NCI-H1436 (cell line): ENCODE data around the gene NUP210.

Experiments used
- DNase-seq: peaks from one replicate; lab custom pipeline; 2025; lab: John Stamatoyannopoulos, UW

Gene NUP210

DNA sequence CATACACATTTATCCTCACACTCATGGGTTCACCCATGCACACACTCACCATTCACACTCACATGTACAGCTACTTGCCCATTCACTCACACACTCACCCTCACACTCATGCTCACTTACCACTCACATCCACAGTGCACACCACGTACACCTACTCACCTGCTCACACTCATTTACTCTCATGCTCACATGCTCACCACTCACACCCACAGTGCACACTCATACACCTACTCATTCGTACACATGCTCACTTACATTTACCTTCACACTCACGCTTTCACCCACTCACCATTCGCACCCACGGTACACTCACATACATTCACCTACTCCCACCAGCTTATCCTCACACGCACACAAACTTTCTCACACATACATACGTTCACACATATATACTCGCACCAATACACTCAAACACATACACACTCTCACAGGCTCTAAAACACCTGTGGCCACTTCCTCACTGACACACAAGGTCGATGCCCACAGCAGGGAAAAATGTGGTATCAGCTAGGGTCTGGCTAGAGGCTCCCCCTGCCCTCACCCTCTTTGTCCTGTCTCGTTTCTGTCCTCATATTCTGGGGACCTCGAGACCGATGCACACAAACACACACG is 46.0 kb downstream of the NUP210 start:
- DNase-seq, result no peak

DNA sequence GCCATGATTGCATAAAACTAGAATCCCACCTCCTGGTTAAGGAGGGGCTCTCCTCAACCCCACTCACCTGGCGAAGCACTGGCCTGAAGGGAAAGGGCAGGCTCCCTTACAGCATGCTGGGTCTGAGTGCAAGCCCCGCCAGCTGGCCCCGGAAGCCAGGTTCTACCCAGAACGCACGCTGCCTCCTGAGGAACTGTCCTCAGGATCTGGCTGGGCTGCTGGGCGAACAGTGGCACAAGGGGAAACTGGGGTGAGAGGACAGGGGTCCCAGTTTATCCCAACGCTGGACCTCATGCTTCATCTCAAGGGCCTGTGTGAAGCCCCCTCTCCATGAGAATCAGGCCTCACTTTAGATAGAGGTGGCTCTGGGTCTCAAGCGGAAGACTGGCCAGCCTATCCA is 47.5 kb downstream of the NUP210 start:
- DNase-seq, result no peak

DNA sequence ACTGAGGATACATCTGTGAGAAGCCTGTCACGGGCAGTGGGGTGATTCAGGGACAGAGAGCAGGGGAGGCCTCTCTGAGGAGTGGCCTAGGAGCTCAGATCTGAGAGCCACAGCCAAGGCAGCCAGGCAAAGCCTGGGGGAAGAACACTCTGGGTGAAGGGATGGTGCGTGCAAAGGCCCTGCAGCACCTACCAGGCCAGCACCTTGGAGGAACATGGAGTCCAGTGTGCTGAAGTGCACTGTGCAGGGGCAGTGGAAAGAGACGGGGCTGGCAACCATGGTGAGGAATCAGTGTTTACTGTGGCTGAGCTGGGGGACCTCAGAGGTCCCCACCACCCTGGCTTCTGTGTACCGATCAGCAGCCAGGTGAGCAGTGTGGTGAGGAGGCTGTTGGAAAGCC is 48.0 kb downstream of the NUP210 start:
- DNase-seq, result no peak

DNA sequence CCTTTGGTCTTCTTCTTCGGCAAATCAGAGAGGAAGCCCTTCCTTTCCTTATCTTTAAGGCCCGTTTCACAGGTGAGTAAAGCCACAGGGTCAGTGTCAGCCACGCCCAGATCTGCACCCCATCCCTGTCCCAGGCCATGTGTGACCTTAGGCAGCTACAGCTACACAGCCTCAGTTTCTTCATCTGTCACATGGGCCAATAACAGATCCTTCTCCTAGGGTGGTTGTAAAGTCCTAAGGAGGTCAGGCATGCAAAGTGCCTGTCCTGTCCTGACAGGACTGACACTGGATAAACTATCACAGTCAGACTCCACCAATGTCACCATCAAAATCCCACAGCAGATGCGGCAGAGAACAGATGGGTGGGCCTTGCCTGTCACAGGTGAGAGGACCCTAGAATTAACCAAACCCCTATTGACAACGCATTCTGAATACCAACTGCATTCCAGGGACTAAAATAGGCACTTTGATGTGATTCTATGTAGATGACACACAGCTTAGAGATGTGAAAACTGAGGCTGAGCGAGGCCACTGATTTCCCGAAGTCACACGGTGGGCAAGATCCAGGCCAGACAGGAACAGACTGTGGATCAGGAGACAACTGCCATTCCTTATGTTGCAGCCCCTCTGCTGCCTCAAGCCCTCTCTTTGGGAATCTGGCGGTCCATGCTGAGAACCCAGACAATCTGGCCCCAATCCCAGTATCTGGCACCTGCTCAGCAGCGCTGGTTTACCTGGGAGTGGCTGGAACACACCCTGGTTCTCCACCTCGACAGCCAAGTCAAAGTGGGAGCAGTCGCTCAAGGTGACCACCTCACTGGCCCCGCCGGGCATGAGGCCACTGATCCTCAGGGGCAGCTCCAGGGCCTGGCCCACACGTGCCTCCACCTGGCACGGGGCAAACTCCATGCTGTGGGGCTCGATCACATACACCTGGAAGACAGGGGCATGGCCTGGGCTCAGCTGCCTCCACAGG is 48.7 kb downstream of the NUP210 start:
- DNase-seq, result no peak

DNA sequence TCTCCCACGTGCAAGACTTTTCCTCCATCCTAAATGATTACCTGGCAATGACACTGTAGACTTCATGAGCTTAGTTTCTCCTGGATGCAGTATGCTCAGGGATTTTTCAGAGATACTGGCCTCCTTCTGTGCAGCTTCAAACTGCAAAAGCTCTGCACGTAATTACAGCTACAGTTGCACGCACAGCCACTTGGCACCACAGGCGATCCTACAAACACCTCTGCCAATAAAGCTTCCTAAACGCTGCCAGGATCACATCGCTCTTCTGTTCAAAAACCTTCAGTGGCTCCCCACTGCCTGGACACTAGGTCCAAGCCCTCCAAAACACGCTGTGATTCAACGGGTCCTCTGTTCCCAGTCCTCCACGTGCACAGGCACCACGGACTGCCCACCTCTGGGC is 49.5 kb downstream of the NUP210 start:
- no peak for DNase-seq

DNA sequence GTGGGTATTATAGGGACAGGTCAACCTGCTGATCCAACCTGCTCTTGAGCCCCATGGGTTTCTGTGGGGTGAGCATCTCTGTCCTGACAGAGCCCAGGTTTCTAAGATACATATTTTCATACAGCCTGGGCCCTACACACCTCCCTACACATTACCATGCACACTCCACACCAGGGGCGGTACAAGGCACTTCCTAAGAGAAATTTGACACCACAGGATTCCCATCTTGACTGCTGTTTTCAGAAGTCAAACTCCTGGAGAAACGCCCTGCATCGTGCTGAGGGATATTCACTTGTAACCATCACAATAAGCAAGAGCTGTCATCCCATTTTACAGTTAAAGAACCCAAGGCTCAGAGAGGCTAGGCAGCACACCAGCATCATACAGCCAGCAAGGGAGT is 50.1 kb downstream of the NUP210 start:
- DNase-seq, result no peak

DNA sequence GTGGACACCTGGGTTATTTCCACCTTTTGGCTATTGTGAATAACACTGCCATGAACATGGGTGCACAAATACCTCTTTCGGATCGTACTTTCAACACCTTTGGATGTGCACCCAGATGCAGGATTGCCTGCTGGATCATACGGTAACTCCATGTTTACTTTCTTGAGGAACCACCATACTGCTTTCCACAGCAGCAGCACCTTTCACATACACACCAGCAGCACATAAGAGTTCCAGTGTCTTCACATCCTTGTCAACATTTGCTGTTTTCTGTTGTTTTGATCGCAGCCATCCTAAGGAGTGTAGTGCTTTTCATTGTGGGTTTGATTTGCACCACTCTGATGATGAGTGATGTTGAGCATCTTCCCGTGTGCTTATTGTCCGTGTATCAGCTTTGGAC is 51.3 kb downstream of the NUP210 start:
- DNase-seq, result no peak

DNA sequence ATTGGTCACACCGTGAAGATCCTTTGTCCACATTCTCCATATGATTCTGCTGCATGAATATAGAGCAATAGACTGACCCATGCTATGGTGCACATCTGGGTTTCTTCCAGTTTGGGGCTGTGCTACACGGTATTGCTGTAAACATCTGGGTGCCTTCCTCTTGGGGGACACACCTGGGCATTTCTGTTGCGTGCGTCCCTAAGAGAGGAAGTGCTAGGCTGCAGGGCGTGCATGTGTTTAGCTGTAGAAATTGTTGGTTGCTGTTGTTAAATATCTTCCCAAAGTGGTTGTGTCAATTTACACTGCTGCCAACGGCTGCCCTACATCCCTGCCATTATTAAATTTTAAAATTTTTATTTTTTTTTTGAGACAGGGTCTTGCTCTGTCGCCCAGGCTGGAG is 52.4 kb downstream of the NUP210 start:
- no peak for DNase-seq

DNA sequence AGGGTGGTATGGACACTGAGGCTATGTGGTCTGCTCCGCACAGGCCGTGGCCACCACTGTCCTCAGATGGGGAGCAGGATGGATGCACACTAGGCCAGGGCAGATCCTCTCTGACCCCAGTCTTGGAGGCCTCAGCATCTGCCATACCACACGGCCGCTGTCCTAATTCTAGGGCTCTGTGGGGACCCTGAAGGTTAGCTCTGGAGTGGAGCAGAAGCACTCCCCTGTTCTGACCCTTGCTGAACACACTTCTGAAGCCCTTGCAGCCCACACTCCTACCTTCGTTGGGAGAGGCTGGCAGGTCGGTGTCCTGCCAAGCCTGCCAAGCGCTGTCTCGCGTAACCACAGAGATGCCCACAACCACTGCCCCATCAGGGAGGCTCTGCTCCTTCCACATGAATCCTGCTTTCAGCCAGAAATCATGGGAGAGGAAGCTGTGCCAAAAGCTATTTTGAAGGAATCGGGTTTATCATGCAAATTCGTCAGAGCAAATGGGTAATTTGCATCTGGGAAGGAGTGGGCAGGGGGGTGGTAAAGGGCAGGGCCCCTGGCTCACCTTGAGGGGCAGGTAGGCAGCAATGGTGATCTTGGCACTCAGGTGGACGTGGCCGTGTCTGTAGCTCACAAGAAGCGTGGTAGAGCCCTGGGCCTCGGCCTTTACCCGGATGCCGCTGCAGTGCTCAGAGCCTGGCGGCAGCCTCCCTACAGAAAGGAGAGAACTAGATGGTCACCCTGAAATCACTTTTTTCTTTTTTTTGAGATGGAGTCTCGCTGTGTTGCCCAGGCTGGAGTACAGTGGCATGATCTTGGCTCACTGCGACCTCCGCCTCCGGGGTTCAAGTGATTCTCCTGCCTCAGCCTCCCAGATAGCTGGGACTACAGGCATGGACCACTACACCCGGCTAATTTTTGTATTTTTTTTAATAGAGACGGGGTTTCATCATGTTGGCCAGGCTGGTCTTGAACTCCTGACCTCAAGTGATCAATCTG is 54.4 kb downstream of the NUP210 start:
- DNase-seq, result no peak

DNA sequence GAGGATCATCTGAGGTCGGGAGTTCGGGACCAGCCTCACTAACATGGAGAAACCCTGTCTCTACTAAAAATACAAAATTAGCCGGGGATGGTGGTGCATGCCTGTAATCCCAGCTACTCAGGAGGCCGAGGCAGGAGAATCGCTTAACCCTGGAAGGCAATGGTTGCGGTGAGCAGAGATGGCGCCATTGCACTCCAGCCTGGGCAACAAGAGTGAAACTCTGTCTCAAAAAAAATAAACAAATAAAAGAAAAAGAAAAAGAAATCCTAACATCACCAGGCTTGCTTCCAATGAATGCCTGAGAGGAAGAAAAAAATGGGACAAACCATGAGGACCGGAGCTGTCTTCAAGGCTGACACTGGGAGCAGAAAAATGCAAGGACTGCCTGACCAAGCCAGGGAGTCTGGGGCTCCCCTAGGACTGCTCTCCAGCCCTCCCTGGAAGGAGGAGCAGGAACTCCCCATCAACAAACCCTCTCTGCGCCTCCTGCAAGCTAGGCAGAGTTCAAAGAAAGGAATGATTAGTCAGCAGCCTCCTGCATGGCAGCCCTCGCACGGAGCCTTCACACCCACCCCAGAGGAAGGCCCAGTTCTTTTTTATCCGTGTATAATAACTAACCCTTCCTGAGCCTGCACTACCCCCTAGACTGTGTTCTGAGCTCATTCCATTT is 55.4 kb downstream of the NUP210 start:
- DNase-seq, result no peak

DNA sequence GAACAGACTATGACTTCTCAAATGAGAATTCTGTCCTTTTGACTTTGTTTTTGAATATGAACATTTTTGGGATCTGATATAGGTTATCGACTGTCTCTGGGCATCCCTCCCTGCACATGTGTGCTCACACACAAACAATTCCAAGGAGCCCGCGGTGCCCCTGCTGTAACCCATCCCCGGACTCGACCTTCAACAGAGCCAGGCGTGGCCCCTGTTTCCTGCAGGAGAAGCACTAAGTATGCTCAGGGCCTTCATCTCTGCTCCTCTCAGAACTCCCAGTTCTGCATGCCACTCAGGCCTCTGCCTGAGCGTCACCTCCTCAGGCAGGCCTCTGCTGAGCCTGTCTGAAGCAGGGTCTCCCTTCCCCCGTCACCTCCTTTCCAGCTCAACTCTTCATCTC is 57.6 kb downstream of the NUP210 start:
- no peak for DNase-seq

DNA sequence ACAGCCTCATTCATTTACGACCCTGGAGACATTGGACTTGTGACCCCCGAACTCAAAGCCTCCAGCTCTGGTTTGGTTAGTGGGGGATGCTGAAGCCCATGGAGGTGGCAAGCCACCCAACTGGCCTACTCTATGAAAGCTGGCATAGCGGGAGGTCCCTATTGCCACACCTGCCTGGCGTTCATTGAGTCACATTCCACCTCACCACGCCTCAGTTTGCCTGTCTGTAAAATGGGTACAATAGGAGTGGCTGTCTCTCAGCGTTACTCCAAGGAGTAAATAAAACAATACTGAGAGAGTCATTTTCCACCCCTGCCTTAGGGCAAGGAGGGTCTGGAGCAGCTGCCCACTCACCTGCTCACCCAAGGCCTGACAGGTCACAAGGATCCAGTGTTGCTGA is 60.2 kb downstream of the NUP210 start:
- DNase-seq, result no peak

DNA sequence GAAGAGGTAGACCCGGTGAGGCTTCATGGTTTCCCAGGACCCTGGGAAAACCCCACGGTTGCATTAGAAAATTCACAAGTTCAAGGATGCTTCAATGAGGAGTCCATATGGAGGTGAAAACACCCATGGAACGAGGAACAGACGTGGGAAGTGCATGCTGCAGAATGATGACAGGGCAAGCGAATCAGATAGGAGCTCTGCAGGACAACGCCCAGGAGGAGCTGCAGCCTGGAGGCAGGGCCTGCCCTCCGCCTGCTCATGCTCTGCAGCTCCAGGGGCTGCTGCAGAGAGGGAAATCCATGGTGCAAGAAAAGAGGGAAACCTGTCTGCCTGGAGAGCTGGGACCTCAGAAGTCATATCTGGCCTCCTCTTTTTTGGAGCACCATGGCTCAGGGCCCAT is 61.5 kb downstream of the NUP210 start:
- no peak for DNase-seq

DNA sequence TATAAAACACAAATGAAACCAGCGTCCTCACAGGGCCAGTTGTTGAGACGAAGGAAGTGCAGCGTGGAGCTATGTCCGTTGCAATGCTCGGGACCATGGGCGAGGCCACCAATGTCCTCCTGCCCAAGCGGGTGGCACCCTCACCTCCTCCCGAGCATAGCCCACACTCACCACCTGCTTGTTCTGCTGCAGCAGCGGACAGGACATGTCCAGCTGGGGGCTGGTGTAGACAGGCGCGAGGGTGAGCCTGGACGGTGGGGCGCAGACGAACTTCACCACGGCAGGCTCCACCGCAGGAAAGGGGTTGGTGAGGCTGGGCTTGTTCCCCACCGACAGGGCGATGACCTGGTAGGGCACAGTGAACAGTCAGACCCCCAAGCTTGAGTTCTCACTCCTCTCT is 62.1 kb downstream of the NUP210 start:
- DNase-seq, result no peak

DNA sequence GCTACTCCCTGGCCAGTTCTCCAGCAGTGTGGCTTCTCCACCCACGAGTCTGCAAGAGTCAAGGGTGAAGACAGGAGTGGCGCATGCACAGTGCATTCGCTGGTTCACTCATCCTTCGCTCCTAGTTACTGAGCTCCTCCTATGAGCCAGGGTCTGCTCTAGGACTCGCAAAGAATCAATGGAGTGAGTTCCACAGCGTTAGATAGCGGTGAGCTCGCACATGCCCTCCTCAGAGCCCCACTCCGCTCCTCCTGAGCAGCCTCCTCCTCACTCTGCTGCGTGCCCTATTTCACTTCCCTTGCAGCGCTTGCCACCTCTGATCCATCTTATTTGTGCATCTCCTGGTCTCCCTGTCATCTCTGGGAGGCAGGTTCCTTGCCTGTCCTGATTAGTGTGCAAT is 63.0 kb downstream of the NUP210 start:
- no peak for DNase-seq

DNA sequence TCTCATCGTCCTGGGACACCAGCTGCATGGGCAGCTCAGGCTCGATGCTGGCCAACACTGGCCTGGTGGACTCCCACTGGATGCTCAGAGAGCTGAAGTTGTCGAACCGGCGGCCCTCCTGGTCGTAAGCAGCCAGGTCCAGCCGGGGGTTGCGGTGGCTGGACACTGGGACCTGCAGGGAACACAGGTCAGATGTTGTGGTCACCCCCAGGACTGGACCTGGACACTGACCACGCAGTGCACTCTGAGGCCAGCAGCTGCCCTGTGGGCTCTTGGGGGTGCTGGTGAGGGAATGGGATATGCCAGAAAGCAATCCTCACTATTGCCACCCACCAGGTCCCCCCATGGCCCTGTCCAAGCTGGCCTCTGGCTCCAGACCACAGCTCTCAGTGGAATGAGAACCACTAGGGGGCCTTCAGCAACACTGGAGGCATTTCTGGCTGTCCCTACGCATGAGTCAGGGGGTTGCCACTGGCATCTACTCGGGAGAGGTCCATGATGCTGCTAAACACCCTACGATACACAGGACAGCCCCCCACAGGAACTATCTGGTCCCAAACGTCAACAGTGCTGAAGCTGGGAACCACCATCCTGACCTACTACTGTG is 66.1 kb downstream of the NUP210 start:
- DNase-seq, result no peak

DNA sequence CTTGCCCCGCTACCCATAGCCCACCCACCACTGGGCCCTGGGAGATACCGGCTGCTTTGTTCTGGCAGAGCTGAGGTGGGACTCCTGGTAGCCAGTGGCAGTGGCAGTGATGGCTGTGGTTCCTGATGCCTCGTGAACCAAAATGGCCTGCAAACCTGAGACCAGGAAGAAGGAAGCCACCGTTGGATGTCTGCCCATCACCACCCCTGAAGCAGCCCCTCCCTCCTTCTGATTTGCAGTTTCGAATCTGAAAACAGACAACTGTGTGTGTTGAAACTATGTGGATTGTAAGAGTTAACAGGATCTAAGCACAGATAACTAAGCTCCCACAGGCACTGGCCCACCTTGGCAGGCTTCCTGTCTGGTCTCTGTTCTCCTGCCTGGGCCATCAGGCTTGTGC is 66.6 kb downstream of the NUP210 start:
- no peak for DNase-seq

DNA sequence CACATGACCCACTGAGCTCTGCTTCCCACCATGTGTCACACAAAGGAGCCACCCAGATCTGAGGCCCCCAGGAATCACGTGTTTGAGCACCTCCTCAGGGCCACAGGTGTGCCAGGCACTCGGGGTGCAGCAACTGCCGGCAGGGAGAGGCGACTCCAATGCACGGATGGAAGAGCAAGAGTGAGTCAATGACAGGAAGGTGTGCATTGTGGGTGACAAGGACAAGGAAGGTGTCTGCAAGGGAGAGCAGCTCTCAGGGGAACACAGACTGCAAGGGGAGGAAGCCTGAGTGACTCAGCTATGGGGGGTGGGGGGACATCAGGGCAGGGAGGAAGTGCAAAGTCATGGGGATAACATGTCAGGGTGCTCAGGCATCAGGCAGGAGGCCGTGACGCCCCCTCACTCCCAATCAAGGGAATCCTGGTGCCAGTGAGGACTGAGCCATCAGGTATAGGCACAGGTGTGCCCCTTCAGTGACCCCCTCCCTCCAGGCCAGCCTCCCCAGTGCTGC is 67.4 kb downstream of the NUP210 start:
- no peak for DNase-seq

DNA sequence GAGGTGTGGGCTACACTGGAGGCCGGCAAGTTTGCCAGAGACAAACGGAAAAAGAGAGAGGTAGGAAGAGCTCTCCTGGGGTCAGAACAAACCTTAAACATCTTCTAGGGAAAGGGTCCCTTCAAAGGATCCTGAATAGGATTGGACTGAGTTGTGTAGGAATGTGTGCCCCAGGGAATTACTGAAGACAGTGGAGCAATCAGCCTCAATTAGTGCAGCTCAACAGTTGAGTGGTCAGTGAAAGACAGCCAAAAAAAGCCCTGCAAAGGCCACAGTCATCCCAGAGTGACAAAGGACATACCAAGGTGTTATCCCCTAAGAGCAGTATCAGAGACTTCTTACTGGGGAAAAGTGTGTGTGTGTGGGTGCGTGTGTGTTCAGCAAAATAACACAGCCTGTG is 70.3 kb downstream of the NUP210 start:
- no peak for DNase-seq

DNA sequence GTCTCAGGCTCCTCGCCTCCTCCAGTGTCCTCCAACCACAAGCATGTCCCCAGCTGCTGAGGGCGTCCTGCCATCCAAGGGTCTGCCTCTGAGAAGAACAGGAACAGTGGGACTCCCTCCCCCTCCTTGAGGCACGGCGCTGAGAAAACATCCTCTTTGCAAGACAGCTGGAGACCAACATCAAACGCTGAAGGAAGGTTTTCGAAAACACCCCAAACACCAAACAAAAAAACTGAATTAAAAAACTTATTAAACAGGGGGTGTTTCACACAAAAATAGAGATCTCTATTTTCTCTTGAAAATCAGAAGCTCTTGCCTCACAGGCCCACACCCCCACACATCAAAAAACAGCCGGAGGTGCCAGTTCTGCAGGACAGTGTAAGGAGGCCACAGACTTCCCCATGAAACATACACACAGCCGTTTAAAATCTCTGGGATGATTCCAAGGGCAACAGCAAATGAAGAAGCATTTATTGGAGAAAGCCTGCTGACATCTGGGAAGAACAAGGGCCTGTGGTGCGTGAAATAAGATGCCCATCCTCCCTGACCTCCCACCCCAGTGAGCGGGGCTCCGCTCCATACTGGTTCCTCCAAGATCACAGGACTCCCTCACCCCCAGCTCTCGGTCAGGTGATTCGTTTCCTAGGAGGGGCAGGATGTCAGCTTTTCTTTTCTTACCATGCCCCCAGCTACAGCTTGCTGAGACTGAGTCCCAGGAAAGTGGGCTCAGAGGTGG is 71.3 kb downstream of the NUP210 start:
- no peak for DNase-seq

DNA sequence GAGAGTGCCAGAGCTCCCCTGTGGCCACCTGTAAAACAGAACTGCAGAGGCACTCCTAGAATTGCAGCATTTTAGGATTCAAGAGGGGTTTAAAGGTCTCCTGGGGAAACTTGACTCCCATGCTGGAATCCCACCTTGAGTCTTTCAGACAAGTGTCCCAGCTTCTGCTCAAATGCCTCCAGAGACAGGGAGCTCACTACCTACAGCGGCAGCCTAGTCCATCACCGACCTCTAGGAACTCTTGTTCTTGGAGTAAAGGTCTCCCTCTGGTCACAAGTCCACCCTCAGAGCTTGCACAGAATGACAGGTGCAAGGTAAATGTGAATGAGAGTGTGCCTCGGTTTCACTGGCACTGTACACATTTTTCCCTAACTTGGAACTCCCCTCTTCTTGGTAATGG is 72.0 kb downstream of the NUP210 start:
- DNase-seq, result no peak
